ENCODE measurements around the gene ERCC3. TPM values are rescaled to one million over a fixed set of nuclear protein-coding genes. Genes with fewer than 3 reads are reported as not detected.

The ERCC3 gene
- total and polyA plus RNA-seq, 2 of the 13 experiments (the other 11 are each of a cell fraction or from before 2014, with no cell fraction given), result 49.7 to 64.6 TPM

DNA sequence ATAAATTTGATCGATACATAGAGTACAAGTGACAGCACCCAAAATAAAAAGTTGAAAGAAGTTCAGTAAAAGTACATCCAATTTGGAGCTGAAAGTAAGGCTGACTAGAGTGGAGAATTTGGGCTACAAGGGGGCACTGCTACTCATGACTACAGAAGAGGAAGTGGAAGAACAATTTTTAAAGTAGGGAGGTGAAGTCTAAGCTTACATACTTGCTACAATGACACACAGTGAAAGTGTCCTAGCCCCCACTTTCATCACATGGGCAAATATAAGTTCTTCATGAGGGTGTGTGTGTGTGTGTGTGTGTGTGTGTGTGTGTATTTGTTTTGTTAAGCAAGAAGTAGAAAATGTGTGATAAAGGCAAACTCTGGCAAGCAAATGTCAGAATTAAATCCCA, 48.2 kb upstream of the ERCC3 start:
- Histone ChIP-seq H3K36me3 (replicated peaks in 1 of 2; ENCODE audit: control insufficient read depth in 1 of 2, insufficient read depth in 2 of 2, low read length in 2 of 2) (peaks cover 2 to 39% of the 10 kb centered on the region in 2 experiments; a peak in 4 of 5 replicates), H2AFZ (ENCODE audit: low read length) (no peak overlapping the region), H3K4me3 (replicated peaks in 1 of 3; ENCODE audit: insufficient read depth in 1 of 3, low read depth in 2 of 3, low read length in 3 of 3) (no peak overlapping the region), H3K4me1 (ENCODE audit: insufficient read depth, low read length) (peaks cover 39% of the 10 kb centered on the region), H3K79me2 (ENCODE audit: insufficient read depth, low read length) (peaks cover 43% of the 10 kb centered on the region), H3K27me3 (ENCODE audit: control insufficient read depth in 1 of 2, insufficient read depth in 2 of 2, low read length in 2 of 2) (no peaks in the 10 kb centered on the region), H3K4me2 (ENCODE audit: low read depth, low read length) (no peak overlapping the region), H4K20me1 (ENCODE audit: insufficient read depth, low read length) (peaks cover 8% of the 10 kb centered on the region; the same call in 1 of the 2 replicates), H3K9me3 (ENCODE audit: low read length) (no peaks in the 10 kb centered on the region), H3K9ac (ENCODE audit: insufficient read depth, low read depth, low read length) (no peak overlapping the region), H3K27ac (ENCODE audit: extremely low read length, insufficient read depth, low read length) (no peak overlapping the region)
- ChIA-PET POLR2A (no interaction called here), CTCF (ENCODE audit: low intra/inter-chr PET ratio, low total read pairs) (no interaction called here)
- 97% methylated on average over 1 of the region's 1 CpG for WGBS (ENCODE audit: low lambda C conversion rate)
- no peak for TF ChIP-seq ZNF550 (CRISPR knock-in tag; IDR thresholded peaks at IDR 0.05; ENCODE audit: borderline replicate concordance)
- no TSS peak for BruUV-seq (replicated peaks)
- in situ Hi-C loops (cut with HindIII; ENCODE audit: extremely low pct_ligation_motif_present, low pct_unique_long_range_greater_than_20kb), result no loop called here
- intact Hi-C loops (cut with micrococcal nuclease; ENCODE audit: unreplicated experiment), result no loop called here
- DNase-seq (ENCODE audit: low spot score) (no peak), ATAC-seq (no peak), FAIRE-seq (no peak)

DNA sequence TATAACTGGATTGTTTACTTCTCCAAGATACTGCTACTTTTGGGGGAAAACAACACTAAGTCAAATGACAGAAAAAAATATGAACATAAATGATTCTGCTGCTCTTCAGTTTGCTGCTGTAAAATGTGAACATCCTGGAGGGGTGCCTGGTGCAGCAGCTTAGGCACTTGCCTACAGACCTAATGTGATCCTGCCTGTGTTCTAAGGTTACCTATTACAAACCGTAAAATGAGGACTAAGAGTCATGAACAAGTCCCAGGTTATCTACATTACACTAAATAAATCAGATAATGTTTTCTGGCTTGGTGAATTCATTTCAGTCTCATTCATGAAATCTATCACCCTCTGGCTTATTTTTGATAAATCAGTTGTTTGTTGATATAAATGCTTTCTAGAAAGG, 38.4 kb upstream of the ERCC3 start:
- WGBS (ENCODE audit: low lambda C conversion rate), result 91% methylated on average over 1 of the region's 1 CpG
- no peaks in the 10 kb centered on the region for H3K4me1 ChIP-seq (ENCODE audit: insufficient read depth, low read length)
- no peak overlapping the region for H3K4me2 ChIP-seq (ENCODE audit: low read depth, low read length)
- no peaks in the 10 kb centered on the region for H4K20me1 ChIP-seq (ENCODE audit: insufficient read depth, low read length)
- no peaks in the 10 kb centered on the region for H3K27me3 ChIP-seq (ENCODE audit: control insufficient read depth in 1 of 2, insufficient read depth in 2 of 2, low read length in 2 of 2)
- ATAC-seq, result no peak
- H3K27ac ChIP-seq (ENCODE audit: extremely low read length, insufficient read depth, low read length), result no peak overlapping the region
- BruUV-seq (replicated peaks), result no TSS peak
- in situ Hi-C loops (cut with HindIII; ENCODE audit: extremely low pct_ligation_motif_present, low pct_unique_long_range_greater_than_20kb), result no loop called here
- DNase-seq (ENCODE audit: low spot score), result no peak
- H3K9ac ChIP-seq (ENCODE audit: insufficient read depth, low read depth, low read length), result no peak overlapping the region
- no peak overlapping the region for H3K4me3 ChIP-seq (replicated peaks in 1 of 3; ENCODE audit: insufficient read depth in 1 of 3, low read depth in 2 of 3, low read length in 3 of 3)
- H3K36me3 ChIP-seq (replicated peaks in 1 of 2; ENCODE audit: control insufficient read depth in 1 of 2, insufficient read depth in 2 of 2, low read length in 2 of 2), result peaks cover 16 to 48% of the 10 kb centered on the region in 2 experiments
- intact Hi-C loops (cut with micrococcal nuclease; ENCODE audit: unreplicated experiment), result no loop called here
- no peak for FAIRE-seq
- CTCF ChIA-PET (ENCODE audit: low intra/inter-chr PET ratio, low total read pairs), result no interaction called here
- POLR2A ChIA-PET, result no interaction called here
- no peaks in the 10 kb centered on the region for H3K9me3 ChIP-seq (ENCODE audit: low read length)
- no peaks in the 10 kb centered on the region for H3K79me2 ChIP-seq (ENCODE audit: insufficient read depth, low read length)
- H2AFZ ChIP-seq (ENCODE audit: low read length), result no peak overlapping the region
- TF ChIP-seq, protein P1, sequence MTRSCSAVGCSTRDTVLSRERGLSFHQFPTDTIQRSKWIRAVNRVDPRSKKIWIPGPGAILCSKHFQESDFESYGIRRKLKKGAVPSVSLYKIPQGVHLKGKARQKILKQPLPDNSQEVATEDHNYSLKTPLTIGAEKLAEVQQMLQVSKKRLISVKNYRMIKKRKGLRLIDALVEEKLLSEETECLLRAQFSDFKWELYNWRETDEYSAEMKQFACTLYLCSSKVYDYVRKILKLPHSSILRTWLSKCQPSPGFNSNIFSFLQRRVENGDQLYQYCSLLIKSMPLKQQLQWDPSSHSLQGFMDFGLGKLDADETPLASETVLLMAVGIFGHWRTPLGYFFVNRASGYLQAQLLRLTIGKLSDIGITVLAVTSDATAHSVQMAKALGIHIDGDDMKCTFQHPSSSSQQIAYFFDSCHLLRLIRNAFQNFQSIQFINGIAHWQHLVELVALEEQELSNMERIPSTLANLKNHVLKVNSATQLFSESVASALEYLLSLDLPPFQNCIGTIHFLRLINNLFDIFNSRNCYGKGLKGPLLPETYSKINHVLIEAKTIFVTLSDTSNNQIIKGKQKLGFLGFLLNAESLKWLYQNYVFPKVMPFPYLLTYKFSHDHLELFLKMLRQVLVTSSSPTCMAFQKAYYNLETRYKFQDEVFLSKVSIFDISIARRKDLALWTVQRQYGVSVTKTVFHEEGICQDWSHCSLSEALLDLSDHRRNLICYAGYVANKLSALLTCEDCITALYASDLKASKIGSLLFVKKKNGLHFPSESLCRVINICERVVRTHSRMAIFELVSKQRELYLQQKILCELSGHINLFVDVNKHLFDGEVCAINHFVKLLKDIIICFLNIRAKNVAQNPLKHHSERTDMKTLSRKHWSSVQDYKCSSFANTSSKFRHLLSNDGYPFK (CRISPR knock-in tag; IDR thresholded peaks at IDR 0.05; ENCODE audit: borderline replicate concordance), result no peak
- TF ChIP-seq FOSL2 (CRISPR knock-in tag; IDR thresholded peaks at IDR 0.05) (no peak), ZNF616 (CRISPR knock-in tag; IDR thresholded peaks at IDR 0.05; ENCODE audit: low read depth) (no peak), HOXD1 (CRISPR knock-in tag; IDR thresholded peaks at IDR 0.05) (no peak), ZNF20 (CRISPR knock-in tag; IDR thresholded peaks at IDR 0.05) (no peak), ZBTB21 (CRISPR knock-in tag; IDR thresholded peaks at IDR 0.05) (no peak), MIER2 (CRISPR knock-in tag; IDR thresholded peaks at IDR 0.05) (no peak), PCBP2 (optimal IDR thresholded peaks at IDR 0.05; ENCODE audit: low read depth, low read length, poor library complexity, severe bottlenecking) (no peak), EHMT2 (IDR thresholded peaks at IDR 0.05; ENCODE audit: borderline replicate concordance, low read depth, low read length) (no peak), KLF6 (CRISPR knock-in tag; IDR thresholded peaks at IDR 0.05) (no peak), ZNF709 (CRISPR knock-in tag; IDR thresholded peaks at IDR 0.05) (no peak), ZNF225 (CRISPR knock-in tag; IDR thresholded peaks at IDR 0.05) (no peak)
- TF ChIP-seq, protein P2, sequence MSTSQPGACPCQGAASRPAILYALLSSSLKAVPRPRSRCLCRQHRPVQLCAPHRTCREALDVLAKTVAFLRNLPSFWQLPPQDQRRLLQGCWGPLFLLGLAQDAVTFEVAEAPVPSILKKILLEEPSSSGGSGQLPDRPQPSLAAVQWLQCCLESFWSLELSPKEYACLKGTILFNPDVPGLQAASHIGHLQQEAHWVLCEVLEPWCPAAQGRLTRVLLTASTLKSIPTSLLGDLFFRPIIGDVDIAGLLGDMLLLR (CRISPR knock-in tag; IDR thresholded peaks at IDR 0.05), result no peak
- TF ChIP-seq, protein P3, sequence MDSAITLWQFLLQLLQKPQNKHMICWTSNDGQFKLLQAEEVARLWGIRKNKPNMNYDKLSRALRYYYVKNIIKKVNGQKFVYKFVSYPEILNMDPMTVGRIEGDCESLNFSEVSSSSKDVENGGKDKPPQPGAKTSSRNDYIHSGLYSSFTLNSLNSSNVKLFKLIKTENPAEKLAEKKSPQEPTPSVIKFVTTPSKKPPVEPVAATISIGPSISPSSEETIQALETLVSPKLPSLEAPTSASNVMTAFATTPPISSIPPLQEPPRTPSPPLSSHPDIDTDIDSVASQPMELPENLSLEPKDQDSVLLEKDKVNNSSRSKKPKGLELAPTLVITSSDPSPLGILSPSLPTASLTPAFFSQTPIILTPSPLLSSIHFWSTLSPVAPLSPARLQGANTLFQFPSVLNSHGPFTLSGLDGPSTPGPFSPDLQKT (CRISPR knock-in tag; IDR thresholded peaks at IDR 0.05; ENCODE audit: borderline replicate concordance), result no peak
